ACHN (cell line): Measurements from ENCODE around the gene KCNQ4.

Experiments used
- DNase-seq: peaks from one replicate; pipeline ENCODE4 v3.0.0-alpha.2; 2015
- in situ Hi-C: cut with HindIII; loops from 2 replicates; pipeline ENCODE4 v1.10.0; 2017; ENCODE audit warnings: low sequenced_read_pairs, low pct_ligation_motif_present, low pct_unique_long_range_greater_than_20kb

Gene KCNQ4

GRCh38 chr1:40783001-40783905, at the start of gene KCNQ4:
TSS of gene KCNQ4 (plus strand) at chr1:40783787. CDS start at chr1:40784094, 307 bp downstream.
- in situ Hi-C loops: loop anchor here (10.0 kb wide), 1 partner anchor 72 kb away; no protein-coding TSS in a partner anchor
- peak; percentile 45 for DNase-seq

- DNase-seq: no peak
- in situ Hi-C loops: no loop called here
Observed at GRCh38 chr1:40734882-40735628, 48.5 kb upstream of the KCNQ4 start.

GRCh38 chr1:40736085-40736531, 47.5 kb upstream of the KCNQ4 start:
- in situ Hi-C loops: no loop called here
- no peak for DNase-seq

- in situ Hi-C loops: no loop called here
- no peak for DNase-seq
Observed at GRCh38 chr1:40738831-40739230, 44.8 kb upstream of the KCNQ4 start.

- DNase-seq: no peak
- in situ Hi-C loops: no loop called here
Observed at GRCh38 chr1:40739455-40740008, 44.1 kb upstream of the KCNQ4 start.

- in situ Hi-C loops: no loop called here
- DNase-seq: no peak
Observed at GRCh38 chr1:40740039-40740996, 43.3 kb upstream of the KCNQ4 start.

- no peak for DNase-seq
- in situ Hi-C loops: no loop called here
Observed at GRCh38 chr1:40740997-40741736, 42.4 kb upstream of the KCNQ4 start.

- DNase-seq: no peak
- in situ Hi-C loops: no loop called here
Observed at GRCh38 chr1:40742363-40743061, 41.1 kb upstream of the KCNQ4 start.

- no peak for DNase-seq
- in situ Hi-C loops: no loop called here
Observed at GRCh38 chr1:40743452-40743851, 40.1 kb upstream of the KCNQ4 start.

- no peak for DNase-seq
- in situ Hi-C loops: no loop called here
Observed at GRCh38 chr1:40743860-40744259, 39.7 kb upstream of the KCNQ4 start.

GRCh38 chr1:40745176-40745575, 38.4 kb upstream of the KCNQ4 start:
- no peak for DNase-seq

GRCh38 chr1:40746344-40747090, 37.1 kb upstream of the KCNQ4 start:
- no peak for DNase-seq
- in situ Hi-C loops: no loop called here

More at GRCh38 chr1:40745176-40745575, 38.4 kb upstream of the KCNQ4 start:
- in situ Hi-C loops: no loop called here

- no peak for DNase-seq
- in situ Hi-C loops: no loop called here
Observed at GRCh38 chr1:40748841-40749718, 34.5 kb upstream of the KCNQ4 start.

GRCh38 chr1:40749817-40750216, 33.8 kb upstream of the KCNQ4 start:
- in situ Hi-C loops: no loop called here
- no peak for DNase-seq

- no peak for DNase-seq
- in situ Hi-C loops: no loop called here
Observed at GRCh38 chr1:40750451-40750908, 33.1 kb upstream of the KCNQ4 start.
